ENCODE results near the gene OR3A2.
A peak's percentile ranks its signal among the peaks of the same experiment; 100 is the strongest.
"Not testable (repeated sequence)": the region's sequence is repeated elsewhere in the genome, so short reads cannot be mapped to it uniquely, and the experiment has no call there.

The OR3A2 gene

GRCh38 chr17:3385869-3386816 is at the start of gene OR3A2:
Gene OR3A2 (minus strand): TSS chr17:3386308.
- DNase-seq = peak; percentile 18

DNA sequence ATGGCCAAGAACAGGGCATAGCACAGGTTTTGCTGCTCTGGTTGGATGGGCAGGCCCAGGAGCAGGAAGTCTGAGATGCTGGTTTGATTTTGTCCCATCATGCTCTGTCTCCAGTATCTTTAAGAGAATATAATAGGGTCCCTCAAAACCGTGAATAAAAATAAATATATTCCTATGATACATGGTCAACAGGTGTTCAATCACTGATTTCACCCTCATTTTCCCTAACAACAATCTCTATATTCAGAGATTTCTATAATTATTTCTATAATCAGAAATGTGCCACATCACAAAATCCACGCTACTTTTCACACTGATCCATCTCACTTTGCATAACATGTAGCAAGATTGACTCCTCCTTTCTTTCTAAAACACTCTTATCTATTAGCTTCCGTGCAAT is 47.6 kb upstream of the OR3A2 start, which contains the start of gene OR1E2:
OR1E2 (minus strand) TSS at position 101 of the 400 bp plus-strand sequence; CDS start at position 101, 0 bp downstream.
- DNase-seq = no peak

DNA sequence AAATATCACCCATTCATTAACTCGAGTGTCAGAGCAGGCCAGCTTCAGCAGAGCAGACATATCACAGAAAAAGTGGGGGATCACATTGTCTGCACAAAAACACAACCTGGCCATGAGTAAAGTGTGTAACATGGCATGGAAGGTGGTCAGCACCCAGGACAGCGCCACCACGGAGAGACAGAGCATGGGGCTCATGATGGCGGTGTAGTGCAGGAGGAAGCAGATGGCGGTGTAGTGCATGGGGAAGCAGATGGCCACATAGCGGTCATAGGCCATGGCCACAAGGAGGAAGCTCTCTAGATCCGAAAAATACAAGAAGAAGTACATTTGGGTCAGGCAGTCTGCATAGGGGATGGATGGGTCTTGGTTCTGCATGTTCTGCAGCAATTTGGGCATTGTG is 47.1 kb upstream of the OR3A2 start:
- DNase-seq = peak; percentile 19

- no peak for DNase-seq
Observed at GRCh38 chr17:3418222-3418621, 32.1 kb upstream of the OR3A2 start.

DNA sequence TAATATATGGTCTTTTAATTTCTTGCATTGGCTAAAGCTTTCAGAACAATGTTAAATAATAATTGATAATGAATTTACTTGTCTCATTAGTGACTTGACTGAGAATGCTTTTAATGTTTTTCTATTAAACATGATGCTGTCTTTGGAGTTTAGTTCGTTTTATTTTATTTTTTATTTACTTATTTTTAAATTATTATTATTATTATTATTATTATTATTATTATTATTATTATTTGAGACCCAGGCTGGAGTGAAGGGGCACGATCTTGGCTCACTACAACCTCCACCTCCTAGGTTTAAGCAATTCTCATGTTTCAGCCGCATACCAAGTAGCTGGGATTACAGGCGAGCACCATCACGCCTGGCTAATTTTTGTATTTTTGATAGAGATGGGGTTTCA is 29.5 kb upstream of the OR3A2 start:
- DNase-seq = no peak

DNA sequence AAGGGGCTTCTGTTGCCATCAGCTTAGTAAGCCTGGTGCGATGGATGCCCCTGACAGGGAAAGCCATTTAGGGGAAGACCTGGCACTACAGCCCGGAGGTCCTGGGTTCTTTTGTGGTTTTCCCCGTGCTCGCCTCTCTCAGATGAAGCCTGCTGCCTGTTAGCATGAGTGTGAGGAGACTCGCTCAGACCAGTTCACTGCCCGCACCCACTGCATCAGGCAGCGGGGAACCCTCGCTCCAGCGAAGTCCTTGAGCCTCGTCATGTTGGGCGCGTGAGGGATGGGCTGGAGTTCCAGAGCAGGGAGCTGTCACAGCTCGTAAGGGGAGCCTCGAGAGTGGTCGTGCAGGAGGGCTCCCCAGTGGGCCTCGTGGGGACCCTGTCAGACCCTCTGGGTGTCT is 26.1 kb upstream of the OR3A2 start:
- not testable (repeated sequence) for DNase-seq

GRCh38 chr17:3411070-3411469 is 25.0 kb upstream of the OR3A2 start, which contains the start of gene OR3A3:
Gene OR3A3 (plus strand): TSS chr17:3411370.
- no peak for DNase-seq

- DNase-seq = not testable (repeated sequence)
Observed at GRCh38 chr17:3403856-3404255, 17.7 kb upstream of the OR3A2 start.

- DNase-seq = no peak
Observed at GRCh38 chr17:3401786-3402185, 15.7 kb upstream of the OR3A2 start.

- no peak for DNase-seq
Observed at GRCh38 chr17:3400055-3400454, 13.9 kb upstream of the OR3A2 start.

DNA sequence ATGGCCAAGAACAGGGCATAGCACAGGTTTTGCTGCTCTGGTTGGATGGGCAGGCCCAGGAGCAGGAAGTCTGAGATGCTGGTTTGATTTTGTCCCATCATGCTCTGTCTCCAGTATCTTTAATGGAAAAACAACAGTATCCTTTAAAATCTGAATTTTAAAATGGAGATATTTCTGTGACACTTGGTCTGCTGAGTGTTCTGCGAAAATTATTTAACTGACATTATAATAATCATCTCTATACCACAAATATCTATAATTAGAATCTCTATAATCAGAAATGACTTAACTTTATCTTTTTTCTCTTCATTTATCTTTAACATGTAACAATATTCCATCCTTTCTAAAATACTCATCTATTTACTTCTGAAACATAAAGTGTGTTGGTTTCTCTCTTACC is 12.2 kb upstream of the OR3A2 start, which contains the start of gene OR1E1:
OR1E1 (minus strand) TSS at position 101 of the 400 bp plus-strand sequence; CDS start at position 101, 0 bp downstream.
- DNase-seq = no peak

GRCh38 chr17:3397801-3398200 is 11.7 kb upstream of the OR3A2 start:
- not testable (repeated sequence) for DNase-seq

- no peak for DNase-seq
Observed at GRCh38 chr17:3389791-3390190, 3.7 kb upstream of the OR3A2 start.

- DNase-seq = no peak
Observed at GRCh38 chr17:3381957-3382356, 4.2 kb downstream of the OR3A2 start.

DNA sequence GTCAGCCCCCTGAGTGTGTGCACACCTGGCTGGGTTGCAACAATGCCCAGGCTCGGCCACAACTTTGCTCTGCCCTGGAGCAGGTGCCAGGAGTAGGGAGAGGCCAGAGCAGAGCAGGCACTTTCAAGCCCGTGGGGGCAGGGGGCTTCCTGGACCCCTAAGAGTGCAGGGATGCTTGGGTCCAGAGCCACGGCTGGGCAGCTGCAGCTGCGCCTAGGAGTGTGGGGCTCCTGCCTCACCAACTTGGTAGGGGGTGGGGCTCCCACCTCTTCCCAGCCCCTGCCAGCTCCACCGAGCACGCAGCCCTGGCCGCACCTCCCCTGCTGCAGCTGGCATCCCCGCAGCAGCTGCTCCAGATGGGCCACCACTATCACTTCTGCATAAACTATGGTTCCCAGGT is 7.8 kb downstream of the OR3A2 start:
- no peak for DNase-seq

- DNase-seq = not testable (repeated sequence)
Observed at GRCh38 chr17:3371167-3371566, 14.9 kb downstream of the OR3A2 start.

DNA sequence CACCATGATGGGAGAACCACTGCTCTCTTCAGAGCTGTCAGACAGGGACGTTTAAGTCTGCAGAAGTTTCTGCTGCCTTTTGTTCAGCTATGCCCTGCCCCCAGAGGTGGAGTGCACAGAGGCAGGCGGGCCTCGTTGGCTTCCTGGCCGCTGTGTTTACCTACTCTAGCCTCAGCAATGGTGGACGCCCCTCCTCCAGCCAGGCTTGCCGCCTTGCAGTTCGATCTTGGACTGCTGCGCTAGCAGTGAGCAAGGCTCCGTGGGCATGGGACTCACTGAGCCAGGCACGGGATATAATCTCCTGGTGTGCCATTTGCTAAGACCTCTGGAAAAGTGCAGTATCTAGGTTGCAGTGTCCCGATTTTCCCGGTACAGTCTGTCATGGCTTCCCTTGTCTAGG is 43.3 kb downstream of the OR3A2 start:
- not testable (repeated sequence) for DNase-seq

DNA sequence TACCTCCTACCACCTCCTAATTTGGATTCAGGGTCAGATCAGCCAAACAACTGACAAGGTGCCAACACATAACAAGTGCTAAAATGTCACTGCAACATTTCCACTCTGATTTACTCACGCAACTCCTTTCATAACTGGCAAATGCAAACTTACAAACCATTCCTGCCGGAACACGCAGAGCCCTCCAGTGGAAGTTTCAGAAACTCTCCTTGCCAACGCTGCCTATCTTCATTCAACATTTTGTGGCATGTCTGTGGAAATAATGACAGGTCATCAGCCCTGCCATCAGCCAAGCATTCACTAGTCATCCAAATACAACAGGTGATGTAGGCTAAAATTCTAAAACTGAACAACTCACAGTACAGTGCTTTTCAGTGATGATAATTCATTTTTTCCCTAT is 50.2 kb downstream of the OR3A2 start:
- no peak for DNase-seq

GRCh38 chr17:3318336-3318735 is 67.8 kb downstream of the OR3A2 start:
- no peak for DNase-seq

- no peak for DNase-seq
Observed at GRCh38 chr17:3316836-3317235, 69.3 kb downstream of the OR3A2 start.

- DNase-seq = no peak
Observed at GRCh38 chr17:3308603-3309002, 77.5 kb downstream of the OR3A2 start.

GRCh38 chr17:3298260-3298659 is 87.8 kb downstream of the OR3A2 start, which contains the start of gene OR3A1:
Gene OR3A1 (minus strand): TSS chr17:3298360. CDS start chr17:3292582, 5,778 bp downstream.
- no peak for DNase-seq

DNA sequence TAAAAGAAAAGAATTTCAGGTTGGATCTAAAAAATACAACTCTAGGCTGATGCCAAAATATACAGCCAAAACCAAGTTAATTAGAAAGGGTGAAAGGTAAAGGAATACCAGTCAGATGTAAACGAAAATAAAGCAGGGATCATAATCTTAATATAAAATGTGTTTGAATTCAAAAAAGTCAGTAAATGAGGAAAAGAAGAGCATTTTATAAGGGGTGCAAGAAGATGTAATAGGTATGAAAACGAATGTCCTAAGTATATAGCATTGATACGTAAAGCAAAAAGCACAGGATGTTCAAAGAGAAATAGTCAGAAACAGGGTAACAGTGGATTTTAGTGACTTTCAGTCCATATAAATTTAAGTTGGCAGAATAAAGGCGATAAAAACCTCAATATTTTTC is 90.5 kb downstream of the OR3A2 start:
- no peak for DNase-seq

DNA sequence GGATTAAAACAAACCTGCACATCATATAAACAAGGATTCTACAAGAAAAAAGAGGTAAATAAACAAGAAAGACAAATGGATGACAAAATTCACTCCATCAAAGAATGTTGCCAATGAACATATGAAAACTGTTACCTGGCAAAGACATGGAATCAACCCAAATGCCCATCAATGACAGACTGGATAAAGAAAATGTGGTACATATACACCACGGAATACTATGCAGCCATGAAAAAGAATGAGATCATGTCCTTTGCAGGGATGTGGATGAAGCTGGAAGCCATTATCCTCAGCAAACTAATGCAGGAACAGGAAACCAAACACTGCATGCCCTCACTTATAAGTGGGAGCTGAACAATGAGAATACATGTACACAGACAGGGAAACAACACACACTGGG is 92.6 kb downstream of the OR3A2 start:
- DNase-seq = not testable (repeated sequence)
